Prostate gland (tissue), 2 donors: ENCODE results near the gene EPHB2.

ENCODE experiments used
- CTCF ChIP-seq, 4 experiments: fragments of 200-600 bp in 2 of 4; fragments of 450-650 bp in 2 of 4; sonication (generic) in 2 of 4; IDR thresholded peaks; 1 replicate in 3 of 4; 2 replicates in 1 of 4; pipeline ENCODE4 v1.5.1; 2016 to 2019; ENCODE audit warnings: antibody characterized with exemption in 4 of 4, mild to moderate bottlenecking in 2 of 4, moderate library complexity in 2 of 4
- POLR2A ChIP-seq: fragments of 450-650 bp; IDR thresholded peaks from one replicate; pipeline ENCODE4 v1.6.1; 2016; ENCODE audit warnings: antibody characterized with exemption, mild to moderate bottlenecking
- POLR2AphosphoS5 ChIP-seq: sonication (generic); formaldehyde crosslinking; IDR thresholded peaks from one replicate; pipeline ENCODE4 v1.6.1; 2017; ENCODE audit warnings: antibody characterized with exemption

GRCh38 chr1:22796642-22797041, 86.0 kb downstream of the EPHB2 start:
- no peak for TF ChIP-seq CTCF (IDR thresholded peaks at IDR 0.05)
- no peak for TF ChIP-seq POLR2AphosphoS5
- TF ChIP-seq POLR2A: no peak
